ENCODE data around the gene DZANK1.

The DZANK1 gene

GRCh38 chr20:18466894-18467730, at the start of gene DZANK1, which contains the start of gene POLR3F:
Gene DZANK1 (minus strand): TSS chr20:18467030. CDS start chr20:18465358, 1,672 bp downstream.
Gene POLR3F (plus strand): TSS chr20:18467390. CDS start chr20:18467507, 117 bp downstream.
- no peaks in the 10 kb centered on the region for H3K4me1 ChIP-seq (ENCODE audit: insufficient read depth, insufficient read length)

GRCh38 chr20:18515973-18516372, 49.1 kb upstream of the DZANK1 start:
- Histone ChIP-seq H3K4me3 (ENCODE audit: insufficient read length, low read depth) (no peak overlapping the region), H3K4me1 (ENCODE audit: insufficient read depth, insufficient read length) (no peaks in the 10 kb centered on the region), H3K27me3 (ENCODE audit: insufficient read depth, insufficient read length) (no peaks in the 10 kb centered on the region), H3K9me3 (ENCODE audit: insufficient read depth, low read length) (no peaks in the 10 kb centered on the region), H3K36me3 (ENCODE audit: insufficient read depth, insufficient read length, low read length) (peaks cover 35% of the 10 kb centered on the region), H3K9ac (ENCODE audit: insufficient read length, low read depth) (no peak overlapping the region)
- TF ChIP-seq YY1 (IDR thresholded peaks at IDR 0.05; ENCODE audit: insufficient read depth, insufficient read length) (no peak), ZNF274 (IDR thresholded peaks at IDR 0.05; ENCODE audit: low read depth, low read length) (no peak), SUZ12 (IDR thresholded peaks at IDR 0.05; ENCODE audit: extremely low read depth, insufficient read depth, insufficient read length) (no peak)
- no peak for DNase-seq (ENCODE audit: low read depth, low spot score)

More at GRCh38 chr20:18466894-18467730, at the start of gene DZANK1, which contains the start of gene POLR3F:
- Histone ChIP-seq H3K9me3 (ENCODE audit: insufficient read depth, low read length) (no peaks in the 10 kb centered on the region), H3K36me3 (ENCODE audit: insufficient read depth, insufficient read length, low read length) (peaks cover 32% of the 10 kb centered on the region), H3K27me3 (ENCODE audit: insufficient read depth, insufficient read length) (no peaks in the 10 kb centered on the region), H3K9ac (ENCODE audit: insufficient read length, low read depth) (peak within 1 kb of the TSS; percentile 84), H3K4me3 (ENCODE audit: insufficient read length, low read depth) (peak within 1 kb of the TSS; percentile 89)
- DNase-seq (ENCODE audit: low read depth, low spot score), result peak; percentile 89
- TF ChIP-seq YY1 (IDR thresholded peaks at IDR 0.05; ENCODE audit: insufficient read depth, insufficient read length) (no peak), SUZ12 (IDR thresholded peaks at IDR 0.05; ENCODE audit: extremely low read depth, insufficient read depth, insufficient read length) (no peak), ZNF274 (IDR thresholded peaks at IDR 0.05; ENCODE audit: low read depth, low read length) (no peak)

- no peak for DNase-seq (ENCODE audit: low read depth, low spot score)
These were observed 47.3 kb upstream of the DZANK1 start for GRCh38 chr20:18514127-18514526.

GRCh38 chr20:18513208-18513607, 46.4 kb upstream of the DZANK1 start:
- TF ChIP-seq YY1 (IDR thresholded peaks at IDR 0.05; ENCODE audit: insufficient read depth, insufficient read length), result no peak
- no peak for TF ChIP-seq ZNF274 (IDR thresholded peaks at IDR 0.05; ENCODE audit: low read depth, low read length)
- TF ChIP-seq SUZ12 (IDR thresholded peaks at IDR 0.05; ENCODE audit: extremely low read depth, insufficient read depth, insufficient read length), result no peak
- no peak for DNase-seq (ENCODE audit: low read depth, low spot score)

More at GRCh38 chr20:18514127-18514526, 47.3 kb upstream of the DZANK1 start:
- Histone ChIP-seq H3K4me1 (ENCODE audit: insufficient read depth, insufficient read length) (no peaks in the 10 kb centered on the region), H3K9me3 (ENCODE audit: insufficient read depth, low read length) (no peaks in the 10 kb centered on the region), H3K4me3 (ENCODE audit: insufficient read length, low read depth) (no peak overlapping the region), H3K9ac (ENCODE audit: insufficient read length, low read depth) (no peak overlapping the region), H3K27me3 (ENCODE audit: insufficient read depth, insufficient read length) (no peaks in the 10 kb centered on the region), H3K36me3 (ENCODE audit: insufficient read depth, insufficient read length, low read length) (peaks cover 44% of the 10 kb centered on the region)
- no peak for TF ChIP-seq SUZ12 (IDR thresholded peaks at IDR 0.05; ENCODE audit: extremely low read depth, insufficient read depth, insufficient read length)
- no peak for TF ChIP-seq ZNF274 (IDR thresholded peaks at IDR 0.05; ENCODE audit: low read depth, low read length)
- TF ChIP-seq YY1 (IDR thresholded peaks at IDR 0.05; ENCODE audit: insufficient read depth, insufficient read length), result no peak

GRCh38 chr20:18511571-18511970, 44.7 kb upstream of the DZANK1 start:
- Histone ChIP-seq H3K9me3 (ENCODE audit: insufficient read depth, low read length) (no peaks in the 10 kb centered on the region), H3K4me1 (ENCODE audit: insufficient read depth, insufficient read length) (no peaks in the 10 kb centered on the region), H3K36me3 (ENCODE audit: insufficient read depth, insufficient read length, low read length) (peaks cover 44% of the 10 kb centered on the region), H3K9ac (ENCODE audit: insufficient read length, low read depth) (no peak overlapping the region), H3K27me3 (ENCODE audit: insufficient read depth, insufficient read length) (no peaks in the 10 kb centered on the region), H3K4me3 (ENCODE audit: insufficient read length, low read depth) (no peak overlapping the region)
- TF ChIP-seq SUZ12 (IDR thresholded peaks at IDR 0.05; ENCODE audit: extremely low read depth, insufficient read depth, insufficient read length) (no peak), ZNF274 (IDR thresholded peaks at IDR 0.05; ENCODE audit: low read depth, low read length) (no peak), YY1 (IDR thresholded peaks at IDR 0.05; ENCODE audit: insufficient read depth, insufficient read length) (no peak)
- DNase-seq (ENCODE audit: low read depth, low spot score), result no peak

More at GRCh38 chr20:18513208-18513607, 46.4 kb upstream of the DZANK1 start:
- Histone ChIP-seq H3K4me1 (ENCODE audit: insufficient read depth, insufficient read length) (no peaks in the 10 kb centered on the region), H3K9me3 (ENCODE audit: insufficient read depth, low read length) (no peaks in the 10 kb centered on the region), H3K36me3 (ENCODE audit: insufficient read depth, insufficient read length, low read length) (peaks cover 44% of the 10 kb centered on the region), H3K9ac (ENCODE audit: insufficient read length, low read depth) (no peak overlapping the region), H3K4me3 (ENCODE audit: insufficient read length, low read depth) (no peak overlapping the region), H3K27me3 (ENCODE audit: insufficient read depth, insufficient read length) (no peaks in the 10 kb centered on the region)

- Histone ChIP-seq H3K9me3 (ENCODE audit: insufficient read depth, low read length) (no peaks in the 10 kb centered on the region), H3K4me1 (ENCODE audit: insufficient read depth, insufficient read length) (no peaks in the 10 kb centered on the region), H3K4me3 (ENCODE audit: insufficient read length, low read depth) (peak within 1 kb of the TSS; percentile 84), H3K9ac (ENCODE audit: insufficient read length, low read depth) (peak within 1 kb of the TSS; percentile 90), H3K36me3 (ENCODE audit: insufficient read depth, insufficient read length, low read length) (peaks cover 27% of the 10 kb centered on the region), H3K27me3 (ENCODE audit: insufficient read depth, insufficient read length) (no peaks in the 10 kb centered on the region)
- peak; percentile 89 for DNase-seq (ENCODE audit: low read depth, low spot score)
- TF ChIP-seq YY1 (IDR thresholded peaks at IDR 0.05; ENCODE audit: insufficient read depth, insufficient read length), result peak; percentile 89
- no peak for TF ChIP-seq SUZ12 (IDR thresholded peaks at IDR 0.05; ENCODE audit: extremely low read depth, insufficient read depth, insufficient read length)
These were observed 40.7 kb upstream of the DZANK1 start, which contains the start of gene SEC23B for GRCh38 chr20:18507218-18508191. Gene SEC23B (plus strand): TSS chr20:18507940. CDS start chr20:18510836, 2,896 bp downstream.
